AG04450 (cell line): ENCODE data around the gene TK2. TPM values are rescaled to one million over a fixed set of nuclear protein-coding genes. Genes with fewer than 3 reads are reported as not detected.
"Not testable (repeated sequence)": the region's sequence is repeated elsewhere in the genome, so short reads cannot be mapped to it uniquely, and the experiment has no call there.

Experiments used
- CTCF ChIA-PET: fragments of 300-600, 350-600 bp; formaldehyde crosslinking; extraction: SDS; loops from one replicate; lab custom pipeline; 2022; ENCODE audit warnings: antibody characterized with exemption, inconsistent platforms; lab: Charles Lee
- POLR2A ChIA-PET: fragments of 350-600 bp; formaldehyde crosslinking; extraction: SDS; loops from one replicate; lab custom pipeline; 2021; ENCODE audit warnings: antibody characterized with exemption, inconsistent platforms; lab: Yijun Ruan, JAX
- DNase-seq: peaks from one replicate; pipeline ENCODE4 v3.0.0-alpha.2; 2011; ENCODE audit warnings: low read depth, low spot score
- H3K27ac ChIP-seq: one replicate; pipeline ENCODE4 v1.5.1; 2012; ENCODE audit warnings: low read depth, low read length, control low read depth
- H3K27me3 ChIP-seq: one replicate; pipeline ENCODE4 v1.6.0; 2012; ENCODE audit warnings: low read length; ENCODE audit not compliant: control insufficient read depth, insufficient read depth
- H3K4me3 ChIP-seq: 2 replicates; pipeline ENCODE4 v1.5.1; 2011; ENCODE audit warnings: mild to moderate bottlenecking, low read depth, low read length, control low read depth
- H3K9me3 ChIP-seq: 2 replicates; pipeline ENCODE4 v1.5.1; 2012; ENCODE audit warnings: low read length; ENCODE audit not compliant: control insufficient read depth, insufficient read depth
- polyA plus RNA-seq: library from polyadenylated mRNA; depleted of rRNA; stranded (reverse); fragments of >200 nt; gene quantifications from 2 replicates; pipeline ENCODE4 v1.2.3, GENCODE V29; 2011
- TF ChIP-seq, protein P1 (sequence below): IDR thresholded peaks from 2 replicates; pipeline ENCODE4 v1.5.1; 2011; ENCODE audit warnings: low read depth, low read length, control low read depth, inconsistent platforms

Gene TK2
- polyA plus RNA-seq, 1 experiment = 34.2 TPM

DNA sequence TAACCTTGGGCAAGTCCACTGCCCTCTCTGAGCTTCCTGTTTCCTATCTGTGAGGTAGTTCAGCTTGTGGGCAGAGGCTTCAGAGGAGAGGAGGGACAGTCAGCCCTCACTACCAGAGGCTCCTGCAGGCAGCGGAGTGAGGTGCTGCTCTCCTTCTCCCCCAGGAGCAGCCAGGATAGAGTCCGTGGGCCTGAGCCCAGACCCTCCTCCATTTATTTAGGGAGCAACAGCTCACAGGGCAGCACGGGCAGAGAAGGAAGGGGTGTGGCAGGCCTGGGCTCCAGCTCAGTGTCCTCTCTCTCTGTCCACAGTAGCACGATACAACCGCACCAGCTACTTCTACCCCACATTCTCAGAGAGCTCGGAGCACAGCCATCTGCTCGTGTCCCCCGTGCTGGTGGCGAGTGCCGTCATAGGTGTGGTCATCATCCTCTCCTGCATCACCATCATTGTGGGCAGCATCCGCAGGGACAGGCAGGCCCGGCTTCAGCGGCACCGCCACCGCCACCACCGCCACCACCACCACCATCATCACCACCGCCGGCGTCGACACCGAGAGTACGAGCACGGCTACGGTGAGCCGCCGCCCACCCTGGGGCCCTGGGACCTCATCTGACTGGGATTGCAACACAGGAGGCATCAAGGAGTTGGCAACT, 80.5 kb downstream of the TK2 start:
- H3K4me3 ChIP-seq = no peak overlapping the region
- no peak for DNase-seq
- TF ChIP-seq, protein P1, sequence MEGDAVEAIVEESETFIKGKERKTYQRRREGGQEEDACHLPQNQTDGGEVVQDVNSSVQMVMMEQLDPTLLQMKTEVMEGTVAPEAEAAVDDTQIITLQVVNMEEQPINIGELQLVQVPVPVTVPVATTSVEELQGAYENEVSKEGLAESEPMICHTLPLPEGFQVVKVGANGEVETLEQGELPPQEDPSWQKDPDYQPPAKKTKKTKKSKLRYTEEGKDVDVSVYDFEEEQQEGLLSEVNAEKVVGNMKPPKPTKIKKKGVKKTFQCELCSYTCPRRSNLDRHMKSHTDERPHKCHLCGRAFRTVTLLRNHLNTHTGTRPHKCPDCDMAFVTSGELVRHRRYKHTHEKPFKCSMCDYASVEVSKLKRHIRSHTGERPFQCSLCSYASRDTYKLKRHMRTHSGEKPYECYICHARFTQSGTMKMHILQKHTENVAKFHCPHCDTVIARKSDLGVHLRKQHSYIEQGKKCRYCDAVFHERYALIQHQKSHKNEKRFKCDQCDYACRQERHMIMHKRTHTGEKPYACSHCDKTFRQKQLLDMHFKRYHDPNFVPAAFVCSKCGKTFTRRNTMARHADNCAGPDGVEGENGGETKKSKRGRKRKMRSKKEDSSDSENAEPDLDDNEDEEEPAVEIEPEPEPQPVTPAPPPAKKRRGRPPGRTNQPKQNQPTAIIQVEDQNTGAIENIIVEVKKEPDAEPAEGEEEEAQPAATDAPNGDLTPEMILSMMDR = no peak
- ChIA-PET CTCF (no interaction called here), POLR2A (interaction anchor here (0.7 kb wide), 1 partner anchor 47 kb away, joined by 3 read pairs; no protein-coding TSS in a partner anchor)
- H3K9me3 ChIP-seq = no peaks in the 10 kb centered on the region; the same call in 1 of the 2 replicates
- H3K27ac ChIP-seq = no peak overlapping the region
- peaks cover 15% of the 10 kb centered on the region for H3K27me3 ChIP-seq

DNA sequence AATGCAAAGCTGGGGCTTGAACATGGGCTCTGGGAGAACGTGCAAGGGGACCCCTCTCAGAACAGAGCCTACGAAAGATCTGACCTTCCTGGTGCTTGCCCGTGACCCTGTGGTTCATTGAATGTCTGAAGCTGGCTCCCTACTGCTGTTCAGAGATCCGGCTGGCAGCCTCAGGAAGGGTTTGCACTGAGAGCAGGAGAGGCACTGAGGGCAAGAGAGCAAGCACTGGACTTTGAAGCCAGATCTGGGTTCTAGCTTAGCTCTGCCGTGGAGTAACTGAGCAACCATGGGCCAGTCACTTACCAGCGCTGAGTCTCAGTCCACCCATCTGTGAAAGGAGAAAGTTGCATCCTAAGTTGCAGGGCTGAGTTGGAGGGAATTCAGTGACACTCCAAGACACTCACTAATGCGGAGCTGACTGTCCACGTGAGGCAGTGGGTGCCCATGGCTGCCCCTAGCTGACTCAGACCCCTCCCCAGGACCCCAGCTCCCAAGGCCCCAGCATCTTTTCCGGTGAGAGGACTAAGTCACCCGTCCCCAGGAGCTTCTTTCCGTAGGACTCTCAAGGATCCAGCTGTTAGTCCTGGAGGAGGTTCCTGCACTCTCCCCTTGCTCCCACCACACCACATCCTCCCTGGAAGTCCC, 81.5 kb downstream of the TK2 start:
- no peaks in the 10 kb centered on the region; the same call in 1 of the 2 replicates for H3K9me3 ChIP-seq
- no peak overlapping the region for H3K4me3 ChIP-seq
- no peak overlapping the region for H3K27ac ChIP-seq
- DNase-seq = no peak
- peaks cover 13% of the 10 kb centered on the region for H3K27me3 ChIP-seq
- CTCF ChIA-PET = no interaction called here
- TF ChIP-seq, protein P1 = no peak
- POLR2A ChIA-PET = interaction anchor here (0.7 kb wide), 1 partner anchor 46 kb away, joined by 3 read pairs; no protein-coding TSS in a partner anchor

GRCh38 chr16:66467611-66468010, 82.3 kb downstream of the TK2 start:
- ChIA-PET CTCF (no interaction called here), POLR2A (no interaction called here)
- Histone ChIP-seq H3K9me3 (no peaks in the 10 kb centered on the region), H3K27ac (peak overlapping the region; percentile 31), H3K27me3 (peaks cover 18% of the 10 kb centered on the region), H3K4me3 (no peak overlapping the region)
- TF ChIP-seq, protein P1 = no peak
- no peak for DNase-seq

DNA sequence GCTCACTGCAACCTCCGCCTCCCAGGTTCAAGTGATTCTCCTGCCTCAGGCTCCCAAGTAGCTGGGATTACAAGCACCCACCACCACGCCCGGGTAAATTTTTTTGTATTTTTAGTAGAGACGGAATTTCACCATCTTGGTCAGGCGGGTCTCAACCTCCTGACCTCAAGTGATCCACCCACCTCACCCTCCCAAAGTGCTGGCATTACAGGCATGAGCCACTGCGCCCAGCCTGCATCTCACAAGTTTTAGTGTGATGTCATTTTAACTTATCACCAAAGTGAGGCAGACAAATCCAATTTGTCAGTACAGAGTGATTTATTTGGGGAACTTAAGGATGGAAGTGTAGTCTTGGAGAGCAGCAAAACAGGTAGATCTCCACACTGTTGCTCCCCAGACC, 83.3 kb downstream of the TK2 start:
- DNase-seq, H3K4me3 ChIP-seq, CTCF ChIA-PET, POLR2A ChIA-PET, H3K27ac ChIP-seq, H3K9me3 ChIP-seq: not testable (repeated sequence)
- peaks cover 24% of the 10 kb centered on the region for H3K27me3 ChIP-seq

DNA sequence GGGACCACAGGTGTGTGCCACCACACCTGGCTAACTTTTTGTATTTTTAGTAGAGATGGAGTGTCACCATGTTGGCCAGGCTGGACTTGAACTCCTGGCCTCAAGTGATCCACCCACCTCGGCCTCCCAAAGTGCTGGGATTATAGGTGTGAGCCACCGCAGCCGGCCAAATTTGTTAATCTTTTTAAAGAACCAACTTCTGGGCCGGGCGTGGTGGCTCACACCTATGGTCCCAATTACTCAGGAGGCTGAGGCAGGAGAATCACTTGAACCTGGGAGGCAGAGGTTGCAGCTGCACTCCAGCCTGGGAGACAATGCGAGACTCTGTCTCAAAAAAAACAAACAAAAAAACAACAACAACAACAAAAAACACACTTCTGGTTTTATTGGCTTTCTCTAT, 84.0 kb downstream of the TK2 start:
- H3K4me3 ChIP-seq, DNase-seq, POLR2A ChIA-PET, H3K9me3 ChIP-seq, H3K27ac ChIP-seq, CTCF ChIA-PET: not testable (repeated sequence)
- peaks cover 23% of the 10 kb centered on the region for H3K27me3 ChIP-seq

DNA sequence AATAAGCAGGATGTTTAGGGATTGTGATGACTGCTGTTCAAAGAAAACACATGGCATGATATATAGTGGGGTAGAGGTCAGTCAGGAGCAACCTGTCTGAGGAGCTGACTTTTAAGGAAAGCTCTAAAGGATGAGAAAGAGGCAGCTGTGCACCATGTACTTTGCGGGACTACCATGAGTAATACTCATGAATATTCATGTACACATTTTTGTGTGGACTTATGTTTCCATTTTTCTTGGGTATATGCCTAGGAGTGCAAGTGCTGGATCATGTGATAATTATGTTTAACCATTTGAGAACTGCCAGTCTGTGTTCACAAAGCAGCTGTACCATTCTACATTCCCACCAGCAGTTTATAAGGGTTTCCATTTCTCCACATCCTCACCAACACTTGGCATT, 87.0 kb downstream of the TK2 start:
- no peak for DNase-seq
- ChIA-PET CTCF (interaction anchor here (1.0 kb wide), 1 partner anchor 56 kb away, joined by 3 read pairs; no protein-coding TSS in a partner anchor), POLR2A (no interaction called here)
- TF ChIP-seq, protein P1 = no peak
- Histone ChIP-seq H3K9me3 (no peaks in the 10 kb centered on the region), H3K4me3 (no peak overlapping the region), H3K27me3 (peaks cover 35% of the 10 kb centered on the region), H3K27ac (no peak overlapping the region)
